Ishikawa (cell line): ENCODE data around the gene AGMO.

Experiments
- EGR1 ChIP-seq: IDR thresholded peaks from 2 replicates; pipeline ENCODE4 v1.6.1; 2012
- EP300 ChIP-seq: IDR thresholded peaks from 2 replicates; pipeline ENCODE4 v1.6.1; 2012; ENCODE audit warnings: borderline replicate concordance
- RAD21 ChIP-seq: IDR thresholded peaks from 2 replicates; pipeline ENCODE4 v1.6.1; 2012; ENCODE audit warnings: low read depth
- REST ChIP-seq: IDR thresholded peaks from 2 replicates; pipeline ENCODE4 v1.6.1; 2012; ENCODE audit warnings: low read depth, mild to moderate bottlenecking
- TAF1 ChIP-seq: IDR thresholded peaks from 2 replicates; pipeline ENCODE4 v1.6.1; 2012; ENCODE audit warnings: low read depth, mild to moderate bottlenecking
- TCF12 ChIP-seq: IDR thresholded peaks from 2 replicates; pipeline ENCODE4 v1.6.1; 2012; ENCODE audit warnings: low read depth
- TEAD4 ChIP-seq: IDR thresholded peaks from 2 replicates; pipeline ENCODE4 v1.6.1; 2012
- YY1 ChIP-seq: IDR thresholded peaks from 2 replicates; pipeline ENCODE4 v1.6.1; 2012; ENCODE audit warnings: low read depth
- ZBTB7A ChIP-seq: IDR thresholded peaks from 2 replicates; pipeline ENCODE4 v1.6.1; 2012; ENCODE audit warnings: low read depth

- TF ChIP-seq TEAD4 (no peak), REST (no peak), TAF1 (no peak), YY1 (no peak), EGR1 (no peak), TCF12 (no peak), RAD21 (no peak), ZBTB7A (no peak), EP300 (no peak)
Measured at GRCh38 chr7:15481132-15481531, 80.7 kb downstream of the AGMO start.
